Endothelial cell of umbilical vein (primary cell): ENCODE measurements around the gene GRAMD1A. TPM values are rescaled to one million over a fixed set of nuclear protein-coding genes. Genes with fewer than 3 reads are reported as not detected.

ENCODE experiments used
- BruUV-seq: library from RNA; stranded (reverse); fragments of 400-500 nt; replicated peaks from 2 replicates; lab custom pipeline; 2021; lab: Mats Ljungman, UMichigan
- CTCF ChIA-PET: fragments of 300-600, 350-600 bp; sonication (Branson Sonifier 250); formaldehyde crosslinking; loops from one replicate; lab custom pipeline; 2021; ENCODE audit warnings: antibody characterized with exemption, inconsistent platforms; lab: Charles Lee
- POLR2A ChIA-PET: fragments of 300-600, 350-600 bp; sonication (Branson Sonifier 250); formaldehyde crosslinking; loops from one replicate; lab custom pipeline; 2021; ENCODE audit warnings: antibody characterized with exemption, inconsistent platforms; lab: Charles Lee
- DNase-seq: peaks from one replicate; pipeline ENCODE4 v3.0.0-alpha.2; 2011; ENCODE audit warnings: low read depth, low spot score
- FAIRE-seq: peaks from 2 replicates; lab custom pipeline; 2011; peaks lifted over from hg19 to GRCh38; lab: Jason Lieb, UNC
- H2AFZ ChIP-seq: 2 replicates; pipeline ENCODE4 v1.6.0; 2012; ENCODE audit warnings: low read depth, low read length, control low read depth, inconsistent platforms
- H3K27ac ChIP-seq: 2 replicates; pipeline ENCODE4 v1.5.1; 2011; ENCODE audit warnings: low read depth, mild to moderate bottlenecking, control low read depth, low read length, moderate library complexity; ENCODE audit not compliant: insufficient read depth
- H3K27me3 ChIP-seq, 2 experiments: 2 replicates each; pipeline versions ENCODE4 v1.6.0 to v1.6.1; 2011; ENCODE audit warnings: low read length in 2 of 2, mixed read lengths in 1 of 2; ENCODE audit not compliant: control insufficient read depth in 2 of 2, insufficient read depth in 2 of 2
- H3K36me3 ChIP-seq, 2 experiments: 2 replicates in 1 of 2; 3 replicates in 1 of 2; pipeline ENCODE4 v1.5.1; 2011; ENCODE audit warnings: low read length in 2 of 2, mild to moderate bottlenecking in 1 of 2, moderate library complexity in 1 of 2; ENCODE audit not compliant: control insufficient read depth in 2 of 2, insufficient read depth in 2 of 2; ENCODE audit errors: extremely low read depth in 1 of 2
- H3K4me1 ChIP-seq: 3 replicates; pipeline ENCODE4 v1.5.1; 2011; ENCODE audit warnings: mild to moderate bottlenecking, low read length; ENCODE audit not compliant: control insufficient read depth, insufficient read depth; ENCODE audit errors: extremely low read depth
- H3K4me2 ChIP-seq: 2 replicates; pipeline ENCODE4 v1.6.1; 2011; ENCODE audit warnings: low read length, control low read depth, mixed read lengths; ENCODE audit not compliant: insufficient read depth
- H3K4me3 ChIP-seq, 3 experiments: fragments of 200-600 bp in 1 of 3; sonication (generic), shearing (Covaris generic) in 1 of 3; replicated peaks in 1 of 3; 2 replicates each; pipeline ENCODE4 v1.5.1; 2011 to 2016; ENCODE audit warnings: control low read depth in 3 of 3, low read length in 3 of 3, mild to moderate bottlenecking in 2 of 3, inconsistent platforms in 1 of 3, low read depth in 1 of 3, moderate library complexity in 1 of 3; ENCODE audit not compliant: insufficient read depth in 1 of 3
- H3K79me2 ChIP-seq: 2 replicates; pipeline ENCODE4 v1.6.0; 2012; ENCODE audit warnings: low read length, inconsistent platforms; ENCODE audit not compliant: control insufficient read depth, insufficient read depth
- H3K9ac ChIP-seq: replicated peaks from 2 replicates; pipeline ENCODE3; 2011; ENCODE audit warnings: low read length, control low read depth; ENCODE audit not compliant: insufficient read depth; ENCODE audit errors: extremely low read depth
- H3K9me1 ChIP-seq: replicated peaks from 3 replicates; pipeline ENCODE4 v1.6.0; 2011; ENCODE audit warnings: mild to moderate bottlenecking, low read length; ENCODE audit not compliant: control insufficient read depth, insufficient read depth; ENCODE audit errors: extremely low read depth
- H3K9me3 ChIP-seq: replicated peaks from 2 replicates; pipeline ENCODE4 v1.5.1; 2012; ENCODE audit warnings: low read length, inconsistent platforms; ENCODE audit not compliant: control insufficient read depth, insufficient read depth
- H4K20me1 ChIP-seq: replicated peaks from 2 replicates; pipeline ENCODE3; 2011; ENCODE audit warnings: mild to moderate bottlenecking, low read length; ENCODE audit not compliant: control insufficient read depth, insufficient read depth; ENCODE audit errors: extremely low read depth
- EZH2 ChIP-seq: IDR thresholded peaks from 2 replicates; pipeline ENCODE4 v1.6.1; 2012; ENCODE audit warnings: borderline replicate concordance, low read depth, mild to moderate bottlenecking, moderate library complexity, low read length, inconsistent platforms; ENCODE audit not compliant: severe bottlenecking
- FOS ChIP-seq: IDR thresholded peaks from 2 replicates; pipeline ENCODE4 v1.6.1; 2011; ENCODE audit warnings: mild to moderate bottlenecking, low read length, moderate library complexity, borderline replicate concordance; ENCODE audit not compliant: insufficient read depth
- GATA2 ChIP-seq: IDR thresholded peaks from 2 replicates; pipeline ENCODE4 v1.7.0; 2011; ENCODE audit warnings: low read depth, mild to moderate bottlenecking, moderate library complexity, mixed read lengths, low read length; ENCODE audit not compliant: insufficient read length, insufficient read depth
- JUN ChIP-seq: IDR thresholded peaks from 2 replicates; pipeline ENCODE4 v1.6.1; 2011; ENCODE audit warnings: borderline replicate concordance, low read depth; ENCODE audit not compliant: insufficient read length, insufficient read depth
- POLR2A ChIP-seq: IDR thresholded peaks from 2 replicates; pipeline ENCODE4 v1.6.1; 2012; ENCODE audit warnings: low read depth, mild to moderate bottlenecking, control low read depth, low read length
- POLR2AphosphoS5 ChIP-seq: IDR thresholded peaks from 2 replicates; pipeline ENCODE4 v1.6.1; 2012; ENCODE audit warnings: low read depth, mild to moderate bottlenecking, control low read depth, low read length, moderate library complexity; ENCODE audit not compliant: insufficient read depth
- dilution Hi-C: fragments of 300-500 bp; cut with MboI; formaldehyde crosslinking; loops from one replicate; pipeline ENCODE4 v1.15.0; 2019; ENCODE audit warnings: low sequenced_read_pairs; ENCODE audit not compliant: extremely low pct_ligation_motif_present
- intact Hi-C: fragments of 100-400 bp; cut with micrococcal nuclease; formaldehyde crosslinking; loops from one replicate; pipeline ENCODE4 v1.10.0; 2022
- polyA plus RNA-seq, 4 experiments: library from polyadenylated mRNA; depleted of rRNA in 3 of 4; stranded (reverse) in 3 of 4; unstranded in 1 of 4; fragments of >200 nt; gene quantifications; 2 replicates each; pipeline versions ENCODE4 v1.2.1 to v1.2.3, GENCODE V29; 2011 to 2012; ENCODE audit warnings: missing spikeins in 1 of 4
- total RNA-seq: library from RNA; stranded (reverse); gene quantifications from 2 replicates; pipeline ENCODE4 v1.2.3, GENCODE V29; 2021
- TF ChIP-seq, protein P1 (sequence below): IDR thresholded peaks from 2 replicates; pipeline ENCODE4 v1.6.1; 2011; ENCODE audit not compliant: insufficient read depth, insufficient read length
- TF ChIP-seq, protein P2 (sequence below), 2 donors: IDR thresholded peaks; 1 replicate in 1 of 2; 2 replicates in 1 of 2; pipeline ENCODE4 v1.5.1; 2011; ENCODE audit warnings: low read length in 2 of 2, mild to moderate bottlenecking in 2 of 2, moderate library complexity in 2 of 2, control low read depth in 1 of 2, inconsistent platforms in 1 of 2, low read depth in 1 of 2; ENCODE audit not compliant: insufficient read depth in 1 of 2; ENCODE audit errors: extremely low read depth in 1 of 2

Gene GRAMD1A
- total and polyA plus RNA-seq, 2 donors (not counting 3 experiments of a cell fraction or from before 2014, with no cell fraction given) = 127 to 130 TPM

DNA sequence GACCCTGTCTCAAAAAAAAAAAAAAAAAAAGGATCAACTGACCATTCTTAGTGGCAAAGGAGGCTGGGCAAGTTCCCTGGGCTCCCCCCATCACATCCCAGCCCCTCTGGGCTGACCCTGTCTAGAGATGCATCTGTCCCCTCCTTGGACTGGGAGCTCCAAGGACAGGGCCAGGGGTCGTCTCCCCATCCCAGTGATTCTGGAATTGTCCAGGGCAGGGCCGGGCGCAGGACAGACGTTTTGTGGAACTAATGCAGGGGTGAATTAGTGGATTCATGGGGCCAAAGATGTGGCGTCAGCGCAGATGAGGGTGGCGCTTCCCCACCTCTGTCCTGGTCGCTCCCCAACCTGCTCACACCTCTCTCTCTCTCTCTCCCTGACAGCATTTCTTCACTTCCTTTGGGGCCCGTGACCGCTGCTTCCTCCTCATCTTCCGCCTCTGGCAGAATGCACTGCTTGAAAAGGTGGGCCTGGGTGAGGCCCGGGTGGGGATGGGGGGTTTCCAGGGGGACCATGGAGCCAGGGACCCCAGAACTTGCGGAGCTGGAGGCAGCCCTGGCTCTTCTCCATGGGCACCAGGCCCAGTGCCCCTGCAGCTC, 11.1 kb downstream of the GRAMD1A start:
- H3K4me2 ChIP-seq = no peak overlapping the region
- no peaks in the 10 kb centered on the region for H3K9me3 ChIP-seq
- no peak overlapping the region for H3K27ac ChIP-seq
- H3K9me1 ChIP-seq = no peaks in the 10 kb centered on the region
- H4K20me1 ChIP-seq = no peaks in the 10 kb centered on the region
- H2AFZ ChIP-seq = no peak overlapping the region
- H3K79me2 ChIP-seq = peaks cover 8% of the 10 kb centered on the region
- peaks cover 12% of the 10 kb centered on the region for H3K4me1 ChIP-seq
- DNase-seq (no peak), FAIRE-seq (no peak)
- no peak overlapping the region for H3K4me3 ChIP-seq
- no TSS peak for BruUV-seq
- CTCF ChIA-PET = interaction anchor here (1.1 to 9.9 kb wide), 2 partner anchors 37 to 44 kb away, joined by 3 to 129 read pairs; no protein-coding TSS in a partner anchor
- intact Hi-C loops = no loop called here
- dilution Hi-C loops = no loop called here
- POLR2A ChIA-PET = no interaction called here
- TF ChIP-seq JUN (no peak), EZH2 (no peak), FOS (no peak), GATA2 (no peak), POLR2A (no peak), POLR2AphosphoS5 (no peak)
- TF ChIP-seq, protein P1, sequence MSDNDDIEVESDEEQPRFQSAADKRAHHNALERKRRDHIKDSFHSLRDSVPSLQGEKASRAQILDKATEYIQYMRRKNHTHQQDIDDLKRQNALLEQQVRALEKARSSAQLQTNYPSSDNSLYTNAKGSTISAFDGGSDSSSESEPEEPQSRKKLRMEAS = no peak
- TF ChIP-seq, protein P2, sequence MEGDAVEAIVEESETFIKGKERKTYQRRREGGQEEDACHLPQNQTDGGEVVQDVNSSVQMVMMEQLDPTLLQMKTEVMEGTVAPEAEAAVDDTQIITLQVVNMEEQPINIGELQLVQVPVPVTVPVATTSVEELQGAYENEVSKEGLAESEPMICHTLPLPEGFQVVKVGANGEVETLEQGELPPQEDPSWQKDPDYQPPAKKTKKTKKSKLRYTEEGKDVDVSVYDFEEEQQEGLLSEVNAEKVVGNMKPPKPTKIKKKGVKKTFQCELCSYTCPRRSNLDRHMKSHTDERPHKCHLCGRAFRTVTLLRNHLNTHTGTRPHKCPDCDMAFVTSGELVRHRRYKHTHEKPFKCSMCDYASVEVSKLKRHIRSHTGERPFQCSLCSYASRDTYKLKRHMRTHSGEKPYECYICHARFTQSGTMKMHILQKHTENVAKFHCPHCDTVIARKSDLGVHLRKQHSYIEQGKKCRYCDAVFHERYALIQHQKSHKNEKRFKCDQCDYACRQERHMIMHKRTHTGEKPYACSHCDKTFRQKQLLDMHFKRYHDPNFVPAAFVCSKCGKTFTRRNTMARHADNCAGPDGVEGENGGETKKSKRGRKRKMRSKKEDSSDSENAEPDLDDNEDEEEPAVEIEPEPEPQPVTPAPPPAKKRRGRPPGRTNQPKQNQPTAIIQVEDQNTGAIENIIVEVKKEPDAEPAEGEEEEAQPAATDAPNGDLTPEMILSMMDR (IDR thresholded peaks at IDR 0.05; ENCODE audit: extremely low read depth in 1 of 2, insufficient read depth in 1 of 2, low read depth in 1 of 2, low read length in 2 of 2) = no peak
- H3K27me3 ChIP-seq = no peaks in the 10 kb centered on the region
- no peak overlapping the region for H3K9ac ChIP-seq
- H3K36me3 ChIP-seq = peaks cover 12 to 47% of the 10 kb centered on the region in 2 experiments
